Non-pigmented ciliary epithelial cell (primary cell): ENCODE results near the gene RASAL1.

Experiments
- DNase-seq: peaks from one replicate; pipeline ENCODE4 v3.0.0-alpha.2; 2010; ENCODE audit warnings: low read depth

RASAL1 gene

GRCh38 chr12:113070117-113070906 lies 65.2 kb downstream of the RASAL1 start:
- no peak for DNase-seq

GRCh38 chr12:113069751-113070116 lies 65.8 kb downstream of the RASAL1 start:
- no peak for DNase-seq

- no peak for DNase-seq
Observed at GRCh38 chr12:113069149-113069548, 66.4 kb downstream of the RASAL1 start.

GRCh38 chr12:113067987-113068935 lies 67.3 kb downstream of the RASAL1 start:
- no peak for DNase-seq

- DNase-seq, result no peak
Observed at GRCh38 chr12:113066813-113067400, 68.7 kb downstream of the RASAL1 start.

- DNase-seq, result no peak
Observed at GRCh38 chr12:113065126-113066007, 70.2 kb downstream of the RASAL1 start.

- no peak for DNase-seq
Observed at GRCh38 chr12:113064395-113065125, 71.0 kb downstream of the RASAL1 start.

- no peak for DNase-seq
Observed at GRCh38 chr12:113063396-113064350, 71.9 kb downstream of the RASAL1 start.

GRCh38 chr12:113062502-113063395 lies 72.8 kb downstream of the RASAL1 start:
- DNase-seq, result no peak

- no peak for DNase-seq
Observed at GRCh38 chr12:113061061-113061694, 74.4 kb downstream of the RASAL1 start.

GRCh38 chr12:113060336-113060960 lies 75.1 kb downstream of the RASAL1 start:
- no peak for DNase-seq

GRCh38 chr12:113059071-113059595 lies 76.4 kb downstream of the RASAL1 start:
- no peak for DNase-seq

- no peak for DNase-seq
Observed at GRCh38 chr12:113058553-113058952, 77.0 kb downstream of the RASAL1 start.

- no peak for DNase-seq
Observed at GRCh38 chr12:113057565-113058485, 77.7 kb downstream of the RASAL1 start.

GRCh38 chr12:113056631-113057488 lies 78.7 kb downstream of the RASAL1 start, which contains the start of gene DTX1:
Gene DTX1, plus strand, starts transcription at chr12:113056730. Its CDS starts 1,463 bp downstream, at chr12:113058193.
- no peak for DNase-seq

- DNase-seq, result no peak
Observed at GRCh38 chr12:113056381-113056630, 79.3 kb downstream of the RASAL1 start.
